Fibroblast of skin of abdomen (primary cell): ENCODE measurements around the gene SDK1.
"Not testable (repeated sequence)": the region's sequence is repeated elsewhere in the genome, so short reads cannot be mapped to it uniquely, and the experiment has no call there.

Experiments
- DNase-seq: peaks from one replicate; pipeline ENCODE4 v3.0.0-alpha.2; 2013

The SDK1 gene

DNA sequence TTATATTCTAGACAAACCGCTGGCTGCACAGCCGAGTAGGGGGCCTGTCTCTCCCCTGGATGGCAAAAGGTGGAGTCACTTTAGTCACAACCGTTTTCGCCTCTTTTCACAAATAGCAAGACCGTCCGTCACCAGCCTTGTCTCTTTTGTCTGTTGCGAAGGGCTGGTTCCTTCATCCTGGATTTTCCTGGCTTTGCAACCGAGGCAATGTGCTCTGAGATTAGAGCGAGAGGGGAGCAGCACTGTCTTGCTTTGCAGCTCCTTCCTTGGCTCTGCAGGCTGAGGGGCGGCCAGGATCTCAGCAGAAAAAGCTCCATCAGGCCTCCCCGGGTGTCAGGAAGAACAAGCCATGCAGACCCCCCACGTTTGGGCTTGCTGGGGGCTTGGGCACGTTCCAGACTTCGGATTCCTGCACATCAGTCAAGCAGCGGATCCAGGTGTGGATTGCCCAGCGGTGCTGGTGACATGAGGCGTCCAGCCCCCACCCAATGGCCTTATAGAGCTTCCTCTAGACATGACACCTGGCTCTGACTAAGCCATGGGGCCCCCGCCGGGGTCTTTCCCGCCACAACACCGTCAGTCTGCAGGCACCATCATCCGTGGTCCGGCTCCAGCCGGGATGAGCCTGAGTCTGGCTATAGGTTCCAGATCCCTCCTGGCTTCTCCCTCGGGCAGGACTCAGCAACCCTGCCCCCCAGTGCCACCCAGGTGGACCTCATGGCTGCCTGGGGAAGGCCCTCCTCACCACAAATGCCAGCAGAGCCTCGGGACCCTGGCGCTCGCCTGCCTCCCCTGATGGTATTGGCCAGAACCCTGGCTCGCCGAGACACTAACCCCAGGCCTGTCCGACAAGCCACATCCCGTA lies 913.5 kb downstream of the SDK1 start:
- no peak for DNase-seq

DNA sequence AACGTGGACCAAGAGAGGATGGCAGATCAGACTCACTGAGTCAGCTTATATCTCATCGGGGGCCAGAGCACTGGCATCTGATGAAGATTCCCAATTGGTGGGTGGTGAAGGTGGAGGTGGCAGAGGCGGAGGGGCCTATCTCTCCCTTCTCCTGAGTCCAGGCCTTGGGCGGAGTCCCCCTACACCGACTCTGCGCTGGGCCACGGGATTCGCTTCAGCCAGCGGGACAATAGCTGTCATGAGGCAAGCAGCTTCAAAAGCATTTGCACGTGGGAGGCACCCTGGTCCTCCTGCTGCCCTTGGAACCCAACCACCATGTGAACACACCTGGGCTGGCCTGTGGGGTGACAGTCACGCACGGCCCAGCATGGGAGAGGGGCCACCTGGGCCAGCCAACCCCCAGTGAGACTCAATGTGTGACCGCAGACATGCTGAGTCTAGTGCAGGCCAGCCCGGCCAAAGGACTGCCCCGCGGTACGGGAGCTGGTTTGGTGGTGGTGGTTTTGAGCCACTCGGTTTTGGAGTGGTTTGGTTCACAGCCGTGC lies 914.2 kb downstream of the SDK1 start:
- no peak for DNase-seq

DNA sequence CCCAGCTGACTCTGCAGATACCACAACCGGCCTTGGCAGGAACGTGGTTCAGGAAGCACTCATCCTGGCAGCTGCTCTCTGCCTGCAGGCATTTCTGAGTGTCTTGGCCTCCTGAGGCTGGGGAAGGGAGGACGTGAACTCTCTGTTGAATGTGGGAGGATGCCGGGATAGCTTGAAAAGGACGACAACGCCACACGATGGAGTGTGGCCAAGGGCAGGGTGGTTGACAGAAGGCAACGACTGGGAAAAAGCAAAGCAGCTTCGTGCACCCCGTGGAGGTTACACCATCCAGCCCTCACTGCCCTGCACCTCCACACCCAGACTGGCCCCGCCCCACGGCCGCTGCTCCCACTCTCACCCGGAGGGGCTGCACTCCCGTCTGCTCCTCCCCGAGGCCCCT lies 915.0 kb downstream of the SDK1 start:
- no peak for DNase-seq

DNA sequence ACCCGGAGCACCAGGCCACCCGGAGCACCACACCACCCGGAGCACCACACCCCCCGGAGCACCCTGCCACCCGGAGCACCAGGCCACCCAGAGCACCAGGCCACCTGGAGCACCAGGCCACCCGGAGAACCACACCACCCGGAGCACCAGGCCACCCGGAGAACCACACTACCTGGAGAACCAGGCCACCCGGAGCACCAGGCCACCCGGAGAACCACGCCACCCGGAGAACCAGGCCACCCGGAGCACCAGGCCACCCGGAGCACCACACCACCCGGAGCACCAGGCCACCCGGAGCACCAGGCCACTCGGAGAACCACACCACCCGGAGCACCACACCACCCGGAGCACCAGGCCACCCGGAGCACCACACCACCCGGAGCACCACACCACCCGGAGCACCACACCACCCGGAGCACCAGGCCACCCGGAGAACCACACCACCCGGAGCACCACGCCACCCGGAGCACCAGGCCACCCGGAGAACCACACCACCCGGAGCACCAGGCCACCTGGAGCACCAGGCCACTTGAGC lies 916.1 kb downstream of the SDK1 start:
- not testable (repeated sequence) for DNase-seq

DNA sequence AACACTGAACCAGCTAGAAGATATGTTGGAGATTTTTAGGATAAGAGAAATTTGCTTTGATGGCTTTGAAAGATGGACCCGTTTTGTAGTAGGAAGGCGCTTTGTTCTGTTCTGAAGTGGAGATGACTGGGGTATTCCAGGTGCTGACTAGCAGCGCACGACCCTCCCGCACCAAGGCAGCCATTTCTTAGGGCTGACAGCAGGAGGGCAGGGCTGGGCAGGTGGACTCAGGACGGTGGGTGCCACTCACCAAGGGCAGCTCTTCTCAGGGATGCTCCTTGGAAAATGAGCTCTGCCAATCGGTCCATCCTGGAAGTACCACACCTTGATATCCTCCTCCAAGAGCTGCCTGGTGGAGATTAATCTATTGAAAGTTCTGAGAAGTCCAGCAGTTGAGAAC lies 917.4 kb downstream of the SDK1 start:
- DNase-seq: no peak

DNA sequence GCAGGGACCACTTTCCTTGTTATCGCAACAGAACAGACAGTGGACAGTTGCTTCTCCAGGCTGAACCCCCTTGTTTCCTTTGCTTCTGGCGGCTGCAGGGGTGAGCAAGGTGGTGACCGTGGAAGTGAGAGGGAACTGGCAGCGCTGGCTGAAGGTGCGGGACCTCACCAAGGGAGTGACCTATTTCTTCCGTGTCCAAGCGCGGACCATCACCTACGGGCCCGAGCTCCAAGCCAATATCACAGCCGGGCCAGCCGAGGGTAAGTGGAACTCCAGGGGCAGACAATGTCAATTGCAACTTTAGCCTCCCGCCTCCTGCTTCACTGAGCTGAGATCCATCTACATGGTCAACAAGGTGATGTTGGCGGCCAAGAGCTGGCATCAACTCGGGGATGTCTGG lies 919.0 kb downstream of the SDK1 start:
- no peak for DNase-seq

DNA sequence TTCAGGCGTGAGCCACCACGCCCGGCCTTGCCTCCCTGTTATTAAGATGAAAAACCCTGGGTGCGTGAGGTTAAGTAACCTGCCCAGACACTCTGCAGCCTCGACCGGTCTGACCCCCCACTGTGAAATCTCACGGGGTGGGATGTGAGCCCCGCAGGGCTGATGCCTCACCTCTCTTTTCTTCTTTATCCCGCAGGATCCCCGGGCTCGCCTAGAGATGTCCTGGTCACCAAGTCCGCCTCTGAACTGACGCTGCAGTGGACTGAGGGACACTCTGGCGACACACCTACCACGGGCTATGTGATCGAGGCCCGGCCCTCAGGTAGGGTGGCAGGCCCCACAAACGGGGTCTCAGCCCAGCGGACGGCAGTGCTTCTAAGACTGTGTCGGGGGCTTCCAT lies 920.0 kb downstream of the SDK1 start:
- DNase-seq: no peak

DNA sequence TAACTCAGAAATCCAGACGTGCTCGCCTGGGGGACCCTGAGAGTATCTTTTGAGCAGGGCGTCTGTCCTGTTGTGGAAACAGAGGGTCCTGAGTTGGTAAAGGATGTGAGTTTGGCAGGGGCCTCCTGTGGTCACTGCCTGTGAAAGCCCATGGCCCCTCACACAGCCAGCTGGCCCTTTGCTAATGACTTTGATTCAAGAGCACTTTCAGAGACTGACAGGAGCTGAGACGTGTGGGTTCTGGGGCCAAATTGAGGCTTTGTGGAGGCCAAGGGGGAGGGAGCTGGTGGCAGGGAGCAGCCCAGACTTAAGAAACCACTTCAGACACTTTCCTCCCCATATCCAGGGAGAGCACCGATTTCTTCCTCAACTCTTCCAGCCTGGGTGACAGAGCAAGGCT lies 921.6 kb downstream of the SDK1 start:
- DNase-seq: no peak

DNA sequence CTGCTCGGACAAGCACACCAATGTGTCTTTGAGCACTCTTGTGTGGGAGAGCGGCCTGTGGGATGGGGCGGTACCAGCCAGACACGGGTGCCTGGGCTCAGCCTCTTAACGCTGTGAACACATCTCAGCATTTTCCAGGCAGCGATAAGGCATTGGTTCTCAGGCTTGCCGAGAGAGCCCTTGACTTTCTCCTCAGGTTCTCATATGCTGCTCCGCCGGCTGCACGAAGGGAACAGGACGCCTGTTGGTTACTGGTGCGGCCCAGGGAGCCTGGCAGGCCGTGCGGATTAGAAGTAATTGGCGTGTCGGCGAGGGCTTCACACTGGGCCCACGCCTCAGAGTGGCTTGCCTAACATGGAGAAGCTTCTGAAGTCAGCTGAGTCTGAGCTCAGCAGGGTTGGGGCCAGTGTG lies 924.3 kb downstream of the SDK1 start:
- no peak for DNase-seq

DNA sequence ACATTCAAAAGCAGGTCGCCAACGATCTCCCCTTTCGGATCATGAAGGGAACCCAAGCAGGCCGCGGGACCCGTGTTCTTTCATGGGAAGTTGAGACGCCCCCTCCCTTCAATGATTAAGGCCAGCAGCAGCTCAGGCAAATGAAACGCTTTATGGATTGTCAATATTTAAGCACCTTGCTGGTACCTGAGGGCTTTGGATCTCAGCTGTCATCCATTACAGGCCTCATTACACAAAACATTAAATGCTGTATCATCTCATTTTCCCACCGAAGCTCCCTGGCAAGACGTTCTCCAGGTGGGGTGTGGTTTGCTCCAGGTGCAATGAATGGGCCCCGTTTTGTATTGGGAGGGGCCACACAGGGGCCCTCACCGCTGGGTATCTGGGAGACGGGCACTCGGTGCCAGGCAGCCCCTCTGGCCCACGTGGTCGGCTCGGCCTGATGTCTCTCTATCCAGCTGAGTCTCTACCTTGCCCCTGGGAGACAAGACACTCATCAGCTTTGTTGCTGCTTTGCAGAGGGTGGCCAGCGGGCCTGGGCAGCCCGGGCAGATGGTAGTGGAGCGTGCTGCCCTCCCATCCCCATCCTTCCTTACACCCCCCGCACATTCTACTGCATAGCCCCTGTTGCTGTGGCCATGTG lies 925.0 kb downstream of the SDK1 start:
- DNase-seq: no peak

DNA sequence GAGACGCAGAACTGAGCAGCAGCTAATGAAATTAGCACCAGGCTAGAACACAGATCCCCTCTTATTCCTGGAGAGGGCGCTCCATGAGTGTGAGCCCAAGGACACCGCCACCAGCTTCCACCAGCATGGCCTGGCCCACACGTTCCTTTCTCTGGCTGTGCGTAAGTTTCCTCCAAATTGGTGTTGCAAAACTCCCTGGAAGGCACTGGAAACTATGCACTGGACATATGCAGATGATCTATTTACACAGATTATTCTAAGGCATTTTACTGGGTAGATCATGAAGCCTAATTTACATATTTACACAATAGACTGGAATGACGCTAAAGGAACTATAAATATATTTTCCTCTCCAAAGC lies 925.5 kb downstream of the SDK1 start:
- no peak for DNase-seq

DNA sequence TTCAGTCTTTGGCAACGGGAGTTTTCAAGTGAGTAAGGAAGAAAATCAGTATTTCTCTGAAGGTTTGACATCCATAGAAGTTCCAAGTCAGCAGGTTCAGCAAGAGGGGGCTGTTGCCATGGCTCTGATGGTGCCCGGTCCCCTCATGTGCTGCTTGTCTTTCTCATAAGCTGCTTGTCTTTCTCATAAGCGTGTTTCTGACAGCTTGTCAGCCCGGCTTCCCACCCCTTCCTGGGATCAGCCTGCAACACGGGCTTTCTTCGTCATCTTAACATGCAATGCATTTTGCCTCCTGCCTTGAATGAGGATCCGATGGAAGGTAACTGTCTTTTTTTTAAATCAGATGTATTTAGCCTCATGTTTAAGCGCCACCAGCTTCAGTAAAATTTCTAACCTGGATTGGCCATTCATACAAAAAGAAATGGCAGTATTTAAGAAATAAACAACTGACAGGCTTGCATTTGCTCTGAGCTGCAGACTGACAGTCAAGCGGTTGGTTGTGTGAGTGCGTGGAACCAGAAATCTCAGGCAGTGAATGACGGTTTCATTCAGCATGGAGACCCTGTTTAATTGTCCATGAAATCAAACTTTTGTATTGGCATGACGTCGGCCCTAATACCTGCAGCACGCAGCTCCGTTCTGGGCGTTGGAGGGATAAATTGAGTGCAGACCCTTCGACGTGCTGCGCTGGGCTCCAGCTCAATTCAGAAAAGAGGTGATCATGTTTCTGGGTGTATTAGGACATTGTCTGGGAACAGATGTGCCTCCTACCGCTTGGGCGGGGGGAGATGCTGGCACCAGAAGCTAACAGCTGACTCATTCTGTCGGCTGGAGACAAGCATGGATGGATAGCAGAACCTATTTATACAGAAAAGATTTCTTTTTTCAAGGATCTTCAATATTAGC lies 926.3 kb downstream of the SDK1 start:
- DNase-seq: no peak

DNA sequence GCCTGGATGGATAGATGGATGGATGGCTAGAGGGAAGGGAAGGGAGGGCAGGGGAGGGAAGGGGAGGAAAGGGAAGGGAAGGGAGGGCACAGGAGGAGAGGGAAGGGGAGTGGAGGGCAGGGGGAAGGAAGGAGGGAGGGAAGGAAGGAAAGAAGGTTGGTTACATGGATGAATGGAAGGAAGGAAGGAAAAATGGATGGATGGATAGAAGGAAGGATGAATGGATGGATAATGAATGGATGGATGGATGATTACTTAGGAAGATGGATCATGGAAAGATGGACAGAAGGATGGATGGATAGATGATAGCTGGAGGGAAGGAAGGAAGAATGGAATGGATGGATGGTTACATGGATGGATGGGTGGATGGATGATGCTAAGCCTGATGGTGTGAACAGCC lies 929.3 kb downstream of the SDK1 start:
- no peak for DNase-seq

DNA sequence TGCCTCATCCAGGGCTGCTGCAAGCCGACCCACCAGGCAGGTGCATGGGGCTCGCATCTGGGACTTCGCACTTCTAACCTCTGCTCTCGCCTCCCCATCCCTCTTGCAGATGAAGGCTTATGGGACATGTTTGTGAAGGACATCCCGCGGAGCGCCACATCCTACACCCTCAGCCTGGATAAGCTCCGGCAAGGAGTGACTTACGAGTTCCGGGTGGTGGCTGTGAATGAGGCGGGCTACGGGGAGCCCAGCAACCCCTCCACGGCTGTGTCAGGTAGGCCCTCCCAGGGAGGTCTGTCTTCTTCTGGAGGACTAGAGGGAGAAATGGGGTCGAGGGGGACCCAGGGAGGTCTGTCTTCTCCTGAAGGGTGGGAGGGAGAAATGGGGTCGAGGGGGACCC lies 932.1 kb downstream of the SDK1 start:
- no peak for DNase-seq

DNA sequence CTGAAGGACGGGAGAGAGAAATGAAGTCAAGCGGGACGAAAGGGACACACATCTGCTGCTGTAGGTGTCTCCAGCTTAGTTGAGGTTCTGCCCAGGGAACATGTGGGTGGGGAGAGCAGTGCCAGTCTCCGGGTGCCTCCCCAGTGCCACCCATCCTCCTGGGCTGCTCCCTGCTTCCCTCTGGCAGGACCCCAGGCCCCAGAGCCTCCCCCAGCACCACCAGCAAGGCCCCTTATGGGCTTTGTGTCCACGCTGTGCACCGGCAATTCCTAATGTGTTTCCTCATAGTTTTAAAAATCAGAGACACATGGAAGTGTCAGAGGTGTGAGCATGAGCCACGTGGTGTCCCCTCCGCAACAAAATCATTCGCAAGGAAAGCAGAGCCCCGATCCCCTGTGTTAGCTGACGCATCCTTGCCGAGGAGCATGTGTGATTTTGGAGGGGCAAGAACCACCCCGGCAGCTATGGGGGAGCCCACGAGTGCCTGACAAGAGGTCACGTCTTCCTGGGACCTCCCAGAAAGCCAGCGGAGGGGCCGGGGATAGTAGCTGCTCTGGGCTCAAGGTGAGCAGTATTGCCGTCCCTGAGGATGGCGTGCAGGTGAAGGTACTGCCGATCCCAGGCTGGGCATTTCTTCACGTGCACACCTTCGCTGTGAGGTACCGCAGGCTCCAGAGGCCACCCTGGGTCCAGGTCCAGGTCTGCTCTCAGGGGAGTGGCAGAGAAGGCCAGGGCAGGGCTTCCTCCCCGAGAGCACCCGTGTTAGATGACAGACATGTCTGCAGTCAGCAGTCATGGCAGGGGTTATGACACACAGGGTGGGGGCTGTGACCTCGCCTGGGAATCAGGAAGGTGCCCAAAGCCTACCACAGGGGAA lies 932.8 kb downstream of the SDK1 start:
- DNase-seq: no peak

DNA sequence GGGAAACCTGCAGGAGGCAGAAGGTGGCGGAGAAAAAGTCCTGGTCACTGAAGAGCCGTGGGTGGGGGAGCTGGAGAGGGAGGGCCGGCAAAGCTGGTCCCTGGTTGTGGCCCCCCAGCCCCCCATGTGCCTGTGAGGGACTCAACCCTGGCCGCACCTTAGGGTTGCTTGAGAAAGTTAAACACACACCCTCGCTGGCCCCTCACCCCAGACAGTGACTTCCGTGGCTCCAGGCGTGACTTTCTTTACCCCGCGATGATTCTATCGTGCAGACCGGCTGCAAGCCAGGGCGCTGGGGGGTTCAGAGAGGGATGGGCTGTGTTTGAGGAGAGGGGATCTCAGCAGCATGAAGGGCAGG lies 933.4 kb downstream of the SDK1 start:
- no peak for DNase-seq

DNA sequence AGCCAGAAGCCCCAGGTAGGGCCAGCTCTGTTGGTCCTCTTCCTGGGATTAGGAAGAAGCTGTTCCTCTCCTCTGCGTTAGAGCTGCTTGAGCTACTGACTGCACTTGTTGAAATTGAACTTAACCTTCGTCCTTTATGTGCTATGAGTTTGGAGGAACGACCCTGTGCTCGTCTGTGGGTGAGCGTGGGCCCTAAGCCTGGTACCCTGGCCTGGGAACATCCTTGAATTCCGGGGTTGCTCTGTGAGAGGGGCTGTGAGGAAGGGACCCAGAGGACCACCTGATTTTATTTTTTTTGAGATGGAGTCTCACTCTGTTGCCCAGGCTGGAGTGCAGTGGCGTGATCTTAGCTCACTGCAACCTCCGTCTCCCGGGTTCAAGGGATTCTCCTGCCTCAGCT lies 933.8 kb downstream of the SDK1 start:
- DNase-seq: no peak

DNA sequence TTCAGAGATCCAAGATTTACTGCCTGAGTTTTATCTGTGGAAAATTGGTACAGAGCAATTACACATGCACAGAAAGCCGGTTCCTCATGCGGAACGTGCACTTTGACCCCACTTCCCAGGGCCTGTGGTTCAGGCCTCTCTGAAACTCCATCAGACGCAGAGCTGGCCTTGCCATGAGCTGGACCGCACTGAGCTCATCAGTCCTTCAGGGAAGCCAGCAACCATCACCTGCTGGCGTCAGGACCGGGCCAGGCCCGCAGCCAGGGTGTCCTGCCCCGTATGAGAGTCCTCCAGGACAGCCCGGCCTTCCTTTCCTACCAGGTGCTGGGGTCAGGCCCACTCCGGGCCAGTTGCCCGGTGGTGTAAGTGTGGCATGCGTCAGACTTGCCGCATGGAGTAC lies 934.5 kb downstream of the SDK1 start:
- no peak for DNase-seq

DNA sequence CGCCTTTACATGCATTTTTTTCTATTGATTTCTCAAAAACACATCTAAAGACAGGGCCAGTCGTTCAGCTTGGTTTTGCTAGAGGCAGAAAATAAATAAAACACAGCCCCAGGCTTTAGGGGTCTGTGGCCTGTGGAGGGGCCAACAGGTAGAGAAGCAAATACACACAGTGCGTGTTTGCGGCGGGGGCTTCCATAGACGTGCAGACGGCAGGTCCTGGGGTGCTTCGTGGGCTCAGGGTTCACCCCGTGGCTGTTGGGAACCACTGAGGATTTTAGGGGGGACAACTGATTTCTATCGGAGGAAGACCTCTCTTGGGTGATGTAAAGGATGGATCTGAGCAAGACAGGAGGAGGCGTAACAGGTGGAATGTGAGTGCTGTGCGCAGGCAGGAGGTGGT lies 935.3 kb downstream of the SDK1 start:
- no peak for DNase-seq

DNA sequence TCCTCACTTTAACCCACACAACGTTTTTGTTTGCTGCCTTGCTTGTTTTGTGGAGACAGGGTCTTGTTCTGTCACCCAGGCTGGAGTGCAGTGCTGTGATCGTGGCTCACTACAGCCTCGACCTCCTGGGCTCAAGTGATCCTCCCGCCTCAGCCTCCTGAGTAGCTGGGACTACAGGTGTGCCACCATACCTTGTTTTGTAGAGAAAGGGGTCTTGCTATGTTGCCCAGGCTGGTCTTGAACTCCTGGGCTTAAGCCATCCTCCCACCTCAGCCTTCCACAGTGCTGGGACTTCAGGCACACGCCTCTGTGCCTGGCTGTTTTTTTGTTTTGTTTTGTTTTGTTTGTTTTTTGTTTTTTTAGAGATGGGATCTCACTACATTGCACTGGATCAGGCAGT lies 935.8 kb downstream of the SDK1 start:
- DNase-seq: not testable (repeated sequence)

DNA sequence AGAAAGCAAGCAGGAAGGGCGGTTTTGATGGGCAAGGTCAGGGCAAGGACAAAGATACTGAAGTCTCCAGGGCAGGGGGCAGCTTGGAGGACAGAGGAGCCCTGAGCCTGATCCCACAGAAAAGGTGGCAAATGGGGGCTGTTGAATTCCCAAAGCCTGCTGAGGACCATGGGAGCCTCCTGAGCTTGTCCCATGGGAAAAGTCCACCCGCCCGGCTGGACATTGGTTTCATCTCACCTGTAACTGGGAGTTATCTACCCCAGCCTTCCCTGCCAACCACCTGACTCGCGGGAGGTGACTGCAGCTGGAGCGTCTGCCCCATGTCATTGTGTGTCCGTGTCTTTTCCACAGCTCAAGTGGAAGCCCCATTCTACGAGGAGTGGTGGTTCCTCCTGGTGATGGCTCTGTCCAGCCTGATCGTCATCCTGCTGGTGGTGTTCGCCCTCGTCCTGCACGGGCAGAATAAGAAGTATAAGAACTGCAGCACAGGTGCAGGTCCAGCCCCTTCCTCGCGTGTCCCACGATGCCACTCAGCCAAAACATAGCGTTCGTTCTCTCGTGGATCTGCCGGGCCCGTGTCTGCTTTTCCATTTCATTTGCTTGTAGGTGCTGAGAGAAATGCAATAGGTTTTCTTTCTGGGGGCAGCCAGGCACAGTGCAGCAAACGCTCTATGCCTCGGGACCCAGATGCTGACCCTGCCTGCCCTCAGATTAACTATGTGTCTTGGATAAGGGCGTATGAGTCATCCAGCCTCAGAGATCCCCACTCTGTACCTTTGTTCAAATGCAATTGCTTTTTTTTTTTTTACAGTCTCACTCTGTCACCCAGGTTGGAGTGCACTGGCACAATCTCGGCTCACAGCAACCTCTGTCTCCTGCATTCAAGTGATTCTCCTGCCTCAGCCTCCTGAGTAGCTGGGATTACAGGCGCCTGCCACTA lies 936.5 kb downstream of the SDK1 start:
- no peak for DNase-seq
